GM21515 (cell line): ENCODE results near the gene MYH14.
A peak's percentile ranks its signal among the peaks of the same experiment; 100 is the strongest.
"Not testable (repeated sequence)": the region's sequence is repeated elsewhere in the genome, so short reads cannot be mapped to it uniquely, and the experiment has no call there.

Experiments used
- ATAC-seq: cut with Tn5 transposase; IDR thresholded peaks from one replicate; pipeline ENCODE4 v1.9.1; 2021; ENCODE audit not compliant: unreplicated experiment

Gene MYH14

GRCh38 chr19:50315773-50316448 lies 112.5 kb downstream of the MYH14 start:
- no peak for ATAC-seq

- ATAC-seq: no peak
These were observed 113.7 kb downstream of the MYH14 start for GRCh38 chr19:50317115-50317514.

GRCh38 chr19:50318438-50318837 lies 115.0 kb downstream of the MYH14 start:
- ATAC-seq: no peak

GRCh38 chr19:50319156-50319555 lies 115.7 kb downstream of the MYH14 start:
- ATAC-seq: no peak

DNA sequence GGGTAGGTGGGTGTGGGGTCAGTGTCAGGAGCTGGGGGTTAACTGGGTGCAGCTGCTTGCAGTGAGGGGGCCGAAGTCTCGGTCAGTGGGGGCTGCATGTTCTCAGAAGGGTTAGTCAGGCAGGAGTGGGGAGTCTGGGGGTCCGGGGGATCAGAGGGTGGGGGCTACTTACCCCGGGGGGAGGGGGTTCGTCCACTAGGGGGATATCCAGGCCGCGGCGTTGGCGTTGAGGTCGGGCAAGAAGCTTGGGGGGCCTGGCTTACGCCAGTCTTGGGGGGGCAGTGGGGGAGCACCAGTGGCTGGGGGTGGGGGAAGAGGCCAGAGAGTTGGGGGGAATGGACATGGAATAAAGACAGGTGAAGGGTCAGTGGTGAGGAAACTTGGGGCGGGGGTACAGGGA lies 116.6 kb downstream of the MYH14 start:
- ATAC-seq: no peak

DNA sequence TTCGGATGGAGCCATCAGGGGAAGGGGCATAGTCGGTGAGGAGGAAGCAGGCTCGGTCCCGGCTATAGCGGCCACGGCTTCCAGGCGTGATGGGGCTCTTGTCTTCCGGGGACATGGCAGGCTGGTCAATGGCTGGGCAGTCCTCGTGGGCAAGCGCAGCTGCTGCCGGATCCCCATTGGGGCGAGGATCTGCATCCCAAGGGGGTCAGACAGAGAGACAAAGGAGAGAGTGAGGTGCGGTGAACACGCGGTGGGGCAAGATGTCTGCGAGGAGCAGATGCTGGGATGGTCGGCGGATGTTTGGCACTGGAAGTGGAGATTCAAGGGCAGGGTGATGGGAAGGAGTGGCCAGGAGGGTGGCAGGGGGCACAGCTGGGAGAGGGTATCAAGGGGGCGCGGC lies 117.2 kb downstream of the MYH14 start:
- no peak for ATAC-seq

DNA sequence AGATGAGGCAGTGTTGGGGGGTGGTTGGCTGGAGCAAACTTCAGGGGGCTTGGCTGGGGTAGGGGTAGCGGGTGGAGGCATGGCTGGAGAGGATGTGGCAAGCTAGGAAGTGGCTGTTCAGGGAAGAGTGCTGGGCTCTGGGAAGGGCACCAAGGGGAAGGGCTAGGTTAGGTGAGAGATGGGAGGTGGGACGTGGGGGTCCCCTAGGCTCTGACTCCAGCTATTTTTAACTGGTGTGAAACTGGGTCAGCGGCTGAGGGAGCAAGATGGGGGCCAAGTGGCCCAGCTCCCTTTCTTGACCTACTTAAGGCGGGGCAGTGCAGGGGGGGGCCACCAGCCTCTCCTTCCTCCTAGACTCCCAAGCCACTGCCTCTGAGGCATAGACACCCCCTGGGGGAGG lies 118.4 kb downstream of the MYH14 start:
- ATAC-seq: no peak

- ATAC-seq: no peak
These were observed 118.8 kb downstream of the MYH14 start for GRCh38 chr19:50322234-50322633.

- no peak for ATAC-seq
These were observed 119.7 kb downstream of the MYH14 start for GRCh38 chr19:50322931-50323781.

GRCh38 chr19:50323782-50324133 lies 120.3 kb downstream of the MYH14 start:
- ATAC-seq: no peak

DNA sequence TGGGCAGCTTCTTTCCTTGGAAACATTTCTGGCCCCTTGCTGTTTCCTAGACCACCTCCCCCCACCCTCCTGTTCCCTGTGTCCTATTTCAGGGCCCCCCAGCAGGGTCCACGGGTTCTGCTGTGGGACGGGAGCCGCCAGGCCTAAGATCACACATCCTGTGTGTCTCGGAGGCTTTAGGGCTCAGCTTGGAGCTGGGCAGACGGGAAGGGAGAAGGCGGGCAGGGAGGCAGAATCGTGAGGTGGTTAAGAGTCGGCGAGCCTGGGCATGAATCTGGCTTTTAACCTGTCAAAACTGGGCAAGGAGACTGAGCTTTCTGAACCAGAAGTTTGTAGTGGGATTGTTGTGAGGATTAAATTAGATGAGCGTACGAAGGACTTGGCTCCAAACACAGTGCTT lies 120.9 kb downstream of the MYH14 start:
- ATAC-seq: no peak

DNA sequence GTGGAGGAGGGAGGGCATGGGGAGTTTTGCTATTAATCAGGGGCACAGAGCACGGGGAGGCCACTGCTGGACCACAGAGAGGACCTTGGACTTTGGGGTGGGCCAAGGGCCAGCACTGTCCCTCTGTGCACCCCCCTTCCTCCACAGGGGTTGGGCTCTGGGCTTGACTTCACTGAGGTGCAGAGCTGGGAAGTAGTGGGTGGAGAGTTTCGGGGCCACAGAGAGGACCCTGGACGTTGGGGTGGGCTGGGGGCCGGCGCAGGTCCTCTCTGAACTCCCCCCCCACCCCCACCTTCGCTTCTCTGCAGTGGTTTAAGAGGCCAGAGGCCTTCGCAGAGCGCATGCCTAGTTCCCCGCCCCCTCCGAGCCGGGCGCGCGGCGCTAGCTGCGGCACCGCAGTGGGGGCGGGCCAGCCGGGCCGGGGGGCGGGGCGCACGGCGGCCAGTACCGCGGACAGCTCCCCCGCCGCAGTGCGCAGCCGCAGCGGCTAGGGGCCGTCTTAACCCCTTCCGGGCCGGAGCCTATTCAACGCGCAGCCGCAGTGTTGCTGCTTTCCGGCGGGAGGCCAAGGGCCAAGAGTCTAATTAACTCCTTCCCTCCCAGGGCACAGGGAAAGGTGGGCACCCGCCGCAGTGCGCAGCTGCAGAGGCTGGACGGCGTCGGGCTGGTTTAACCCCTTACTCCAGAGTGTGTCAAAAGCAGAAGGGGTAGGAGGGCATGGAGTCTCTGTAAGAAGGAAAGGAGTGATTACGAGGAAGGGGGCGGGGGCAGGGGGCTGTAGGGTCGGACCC lies 122.1 kb downstream of the MYH14 start:
- no peak for ATAC-seq

DNA sequence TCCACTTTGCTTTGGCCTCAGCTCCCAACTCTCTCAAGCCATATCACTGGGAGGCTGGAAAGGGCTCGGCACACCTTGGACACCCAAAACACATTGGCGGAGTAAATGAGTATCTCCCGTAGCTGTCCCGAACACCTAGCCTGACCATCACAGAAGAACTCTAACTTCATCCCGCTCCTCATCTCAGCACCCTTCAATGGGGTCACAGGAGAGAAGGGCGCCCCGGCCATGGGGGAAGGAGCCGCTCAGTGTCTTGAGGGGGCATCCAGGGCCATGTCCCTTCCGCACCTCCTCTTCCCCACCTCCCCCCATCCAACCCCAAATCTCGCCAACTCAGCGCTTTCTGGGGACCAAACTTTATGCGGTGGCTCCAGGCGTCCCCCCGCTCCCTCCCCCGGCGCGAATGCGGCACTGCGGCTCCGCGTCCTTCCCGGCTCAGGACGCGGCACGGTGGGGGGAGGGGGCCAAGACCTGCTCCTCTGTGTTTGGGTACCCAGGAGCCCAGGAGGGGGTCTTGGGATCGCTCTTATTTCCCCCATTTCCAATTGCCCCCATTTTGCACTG lies 122.8 kb downstream of the MYH14 start:
- ATAC-seq: no peak

DNA sequence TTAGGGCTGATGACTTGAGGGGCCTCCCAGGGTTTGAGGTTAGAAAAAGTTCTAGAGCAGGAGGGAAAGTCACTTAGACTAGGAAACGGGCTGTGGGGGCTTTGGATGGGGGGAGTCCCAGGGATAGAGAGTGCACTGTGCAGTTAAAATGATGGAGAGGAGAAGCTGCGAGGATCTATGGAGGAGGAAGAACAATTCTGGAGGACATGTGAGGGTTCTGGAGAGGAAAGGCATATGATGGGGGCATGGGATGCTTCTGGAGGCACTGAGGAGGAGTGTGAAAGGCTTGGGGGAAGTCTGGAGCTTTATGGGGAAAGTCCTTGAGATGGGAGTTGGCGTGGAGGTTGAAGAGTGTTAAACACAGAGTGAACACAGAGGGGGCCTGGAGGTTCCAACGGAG lies 123.6 kb downstream of the MYH14 start:
- no peak for ATAC-seq

DNA sequence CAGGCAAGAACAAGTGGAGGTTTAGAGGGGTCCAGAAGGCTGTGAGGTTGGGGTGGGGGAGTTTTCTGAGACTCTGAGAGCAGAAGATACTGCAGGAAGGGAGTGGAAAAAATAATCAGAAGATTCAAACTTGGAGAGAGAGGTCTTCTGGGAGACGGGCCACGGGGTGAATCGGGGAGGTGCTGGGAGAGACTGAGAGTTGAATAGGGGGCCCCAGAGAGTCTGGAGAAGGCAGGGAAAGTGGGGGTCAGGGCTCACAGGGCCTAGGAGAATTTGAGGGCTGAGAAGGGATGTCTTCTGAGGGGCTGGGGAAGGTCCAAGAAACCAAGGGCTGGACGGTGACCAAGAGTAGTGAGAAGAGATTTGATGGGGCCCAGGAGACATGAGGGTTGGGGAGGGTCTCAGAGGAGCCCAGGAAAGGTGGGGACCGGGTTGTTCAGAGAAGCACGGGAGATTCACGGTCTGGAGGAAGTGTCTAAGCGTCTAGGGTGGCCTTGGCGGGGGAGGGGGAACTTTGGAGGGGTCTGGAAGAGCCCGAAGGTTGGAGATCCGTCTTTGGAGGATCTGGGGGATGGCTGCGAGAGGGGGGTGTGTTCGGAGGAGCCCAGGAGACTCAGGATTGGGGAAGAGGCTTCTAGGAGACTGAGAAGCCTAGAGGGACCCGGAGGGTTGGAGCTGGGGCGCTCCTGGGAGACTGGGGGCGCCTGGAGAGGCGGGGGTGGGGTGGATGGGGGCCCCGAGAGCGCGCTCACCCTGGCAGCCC lies 124.2 kb downstream of the MYH14 start:
- ATAC-seq: no peak

DNA sequence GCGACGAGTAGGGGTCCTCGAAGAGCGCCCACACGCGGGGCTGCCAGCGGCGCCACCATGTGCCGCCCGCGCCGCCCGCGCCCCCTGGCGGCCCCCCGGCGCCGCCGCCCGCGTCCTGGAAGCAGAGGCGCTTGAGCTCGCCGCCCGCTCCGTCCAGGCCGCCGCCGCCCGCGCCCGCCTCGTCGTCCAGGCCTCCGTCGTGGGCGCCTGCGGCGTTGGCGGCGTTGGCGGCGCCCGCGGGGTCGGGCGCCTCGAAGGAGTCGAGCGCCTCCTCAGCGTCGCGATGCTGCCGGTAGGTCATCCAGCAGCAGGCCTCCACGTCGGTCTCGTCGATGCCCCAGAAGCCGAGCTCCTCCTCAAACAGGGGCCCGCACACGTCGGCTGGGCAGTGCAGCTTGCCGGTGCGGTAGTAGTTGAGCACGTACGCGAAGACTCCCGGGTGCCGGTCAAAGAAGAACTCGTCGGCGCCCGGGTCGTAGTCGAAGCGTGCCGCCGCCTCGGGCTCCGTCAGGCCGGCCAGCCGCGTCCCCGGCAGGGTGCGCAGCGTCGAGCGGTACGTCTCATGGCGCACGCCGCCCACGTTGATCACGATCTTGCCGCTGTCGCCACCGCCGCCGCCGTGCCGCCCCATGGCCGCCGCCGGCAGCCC lies 124.9 kb downstream of the MYH14 start:
- peak; percentile 0 for ATAC-seq

DNA sequence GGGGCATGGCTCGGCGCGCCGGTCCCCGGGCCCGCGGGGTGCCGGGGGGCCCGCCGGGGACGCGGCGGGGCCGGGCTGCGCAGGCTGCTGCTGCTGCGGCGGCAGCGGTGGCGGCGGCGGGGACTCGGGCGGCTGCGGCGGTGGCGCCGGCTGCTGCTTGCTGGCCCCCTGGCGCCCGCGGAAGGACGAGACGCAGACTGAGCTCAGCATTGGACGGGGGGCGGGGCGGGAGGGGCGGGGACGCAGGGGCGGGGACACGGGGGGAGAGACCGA lies 125.4 kb downstream of the MYH14 start:
- peak; percentile 13 for ATAC-seq

DNA sequence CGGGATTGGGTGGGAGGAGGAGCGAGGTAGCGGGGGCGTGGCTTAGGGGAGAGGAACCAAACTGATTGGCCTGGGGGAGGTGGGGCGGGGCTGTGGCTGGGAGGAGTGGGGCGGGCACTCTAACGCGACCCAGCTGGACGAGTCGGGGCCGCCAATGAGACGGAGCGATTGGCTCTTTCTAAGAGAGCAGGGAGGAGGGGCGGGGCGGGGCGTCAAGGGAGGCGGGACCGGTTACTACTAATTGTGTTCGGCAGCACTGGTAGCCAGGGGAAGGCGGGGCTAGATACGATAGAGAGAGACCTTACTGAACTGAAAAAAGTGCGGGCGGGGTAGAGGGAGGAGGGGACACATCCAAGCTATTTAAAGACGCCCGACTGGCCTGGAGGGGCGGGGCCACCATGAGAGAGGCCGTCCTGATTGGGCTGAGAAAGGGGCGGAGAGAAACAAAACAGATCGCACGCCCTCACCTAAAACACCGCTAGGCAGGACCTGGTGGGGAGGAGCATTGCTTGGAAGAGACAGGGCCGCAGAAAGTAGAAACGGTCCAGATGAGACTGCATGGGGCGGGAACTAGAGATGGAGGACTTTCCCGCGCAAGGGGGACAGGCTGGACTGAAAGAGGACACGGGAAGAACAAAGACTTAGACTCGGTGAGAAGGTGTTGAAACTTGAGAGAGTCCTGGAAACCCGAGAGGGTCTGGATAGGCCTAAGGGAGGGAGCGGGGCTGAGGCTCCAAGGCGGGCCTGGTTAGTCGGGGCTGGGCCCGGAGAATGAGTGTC lies 125.9 kb downstream of the MYH14 start, which contains the start of gene KCNC3:
Gene KCNC3 (minus strand): TSS at position 232 of the 780 bp plus-strand sequence. CDS start 295 bp downstream, outside the sequence.
- peak; percentile 44 for ATAC-seq

DNA sequence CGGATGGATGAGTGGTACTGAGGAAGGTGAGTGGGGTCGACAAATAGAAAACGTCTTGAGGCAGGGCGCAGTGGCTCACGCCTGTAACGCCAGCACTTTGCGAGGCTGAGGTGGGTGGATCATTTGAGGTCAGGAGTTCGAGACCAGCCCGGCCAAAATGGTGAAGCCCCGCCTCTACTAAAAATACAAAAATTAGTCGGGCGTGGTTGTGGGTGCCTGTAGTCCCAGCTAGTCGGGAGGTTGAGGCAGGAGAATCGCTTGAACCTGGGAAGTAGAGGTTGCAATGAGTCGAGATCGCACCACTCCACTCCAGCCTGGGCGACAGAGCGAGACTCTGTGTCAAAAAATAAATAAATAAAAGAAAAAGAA lies 126.5 kb downstream of the MYH14 start:
- ATAC-seq: not testable (repeated sequence)
